Measurements from ENCODE around the gene CCDC188.
A peak's percentile ranks its signal among the peaks of the same experiment; 100 is the strongest.

Gene CCDC188

GRCh38 chr22:20188567-20188877 lies 37.7 kb upstream of the CCDC188 start:
- ATAC-seq (no peak), DNase-seq (no peak)
- Mint-ChIP-seq H3K27me3 (no peaks in the 10 kb centered on the region), H3K27ac (no peak overlapping the region), H3K36me3 (ENCODE audit: low read depth) (no peaks in the 10 kb centered on the region), H3K4me1 (no peaks in the 10 kb centered on the region), H3K4me3 (no peak overlapping the region), H3K9me3 (no peaks in the 10 kb centered on the region)

DNA sequence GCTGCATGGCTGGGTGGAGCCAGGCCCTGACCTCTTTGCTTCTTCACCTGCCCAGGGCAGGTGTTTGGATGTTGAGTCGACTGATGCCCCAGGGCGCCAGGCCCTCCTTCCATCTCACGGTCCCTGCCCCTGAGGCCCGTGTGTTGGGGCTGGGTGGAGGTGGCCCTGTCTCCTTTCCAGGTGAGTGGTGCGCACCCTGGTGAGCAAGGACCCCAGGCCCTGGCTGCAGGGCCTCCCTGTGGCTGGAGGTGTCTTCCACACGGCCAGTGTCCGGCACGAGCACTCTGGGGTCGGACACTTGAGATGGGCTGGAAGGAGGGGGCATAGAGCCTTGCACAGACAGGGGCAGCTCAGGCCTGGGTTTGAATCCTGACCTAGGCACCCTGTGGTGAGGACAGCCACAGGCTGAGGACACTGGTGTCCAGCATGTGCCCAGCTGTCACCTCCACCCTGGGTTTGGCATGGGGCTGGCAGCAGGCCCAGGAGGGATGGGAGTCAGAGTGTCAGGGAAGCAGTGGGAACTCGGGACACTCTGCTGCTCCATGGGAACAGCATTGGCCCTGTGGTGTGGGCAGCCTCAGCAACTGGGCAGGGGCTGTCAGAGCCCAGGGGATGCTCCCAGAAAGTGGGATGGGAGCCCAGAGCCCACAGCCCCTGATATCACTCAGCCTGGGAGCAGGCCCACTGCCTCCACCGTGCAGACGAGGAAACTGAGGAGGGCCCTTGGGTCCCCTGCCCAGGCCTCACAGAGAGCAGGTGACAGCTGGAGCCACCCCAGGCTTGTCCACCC lies 37.1 kb upstream of the CCDC188 start:
- no peak overlapping the region for H3K4me3 Mint-ChIP-seq
- no peaks in the 10 kb centered on the region for H3K36me3 Mint-ChIP-seq (ENCODE audit: low read depth)
- H3K27me3 Mint-ChIP-seq: no peaks in the 10 kb centered on the region
- H3K9me3 Mint-ChIP-seq: no peaks in the 10 kb centered on the region
- DNase-seq: no peak
- H3K4me1 Mint-ChIP-seq: no peaks in the 10 kb centered on the region
- H3K27ac Mint-ChIP-seq: no peak overlapping the region
- ATAC-seq: no peak

GRCh38 chr22:20186871-20187546 lies 36.2 kb upstream of the CCDC188 start:
- Mint-ChIP-seq H3K27me3 (no peaks in the 10 kb centered on the region), H3K27ac (no peak overlapping the region), H3K4me1 (no peaks in the 10 kb centered on the region), H3K9me3 (no peaks in the 10 kb centered on the region), H3K4me3 (no peak overlapping the region), H3K36me3 (ENCODE audit: low read depth) (no peaks in the 10 kb centered on the region)
- DNase-seq: no peak
- no peak for ATAC-seq

DNA sequence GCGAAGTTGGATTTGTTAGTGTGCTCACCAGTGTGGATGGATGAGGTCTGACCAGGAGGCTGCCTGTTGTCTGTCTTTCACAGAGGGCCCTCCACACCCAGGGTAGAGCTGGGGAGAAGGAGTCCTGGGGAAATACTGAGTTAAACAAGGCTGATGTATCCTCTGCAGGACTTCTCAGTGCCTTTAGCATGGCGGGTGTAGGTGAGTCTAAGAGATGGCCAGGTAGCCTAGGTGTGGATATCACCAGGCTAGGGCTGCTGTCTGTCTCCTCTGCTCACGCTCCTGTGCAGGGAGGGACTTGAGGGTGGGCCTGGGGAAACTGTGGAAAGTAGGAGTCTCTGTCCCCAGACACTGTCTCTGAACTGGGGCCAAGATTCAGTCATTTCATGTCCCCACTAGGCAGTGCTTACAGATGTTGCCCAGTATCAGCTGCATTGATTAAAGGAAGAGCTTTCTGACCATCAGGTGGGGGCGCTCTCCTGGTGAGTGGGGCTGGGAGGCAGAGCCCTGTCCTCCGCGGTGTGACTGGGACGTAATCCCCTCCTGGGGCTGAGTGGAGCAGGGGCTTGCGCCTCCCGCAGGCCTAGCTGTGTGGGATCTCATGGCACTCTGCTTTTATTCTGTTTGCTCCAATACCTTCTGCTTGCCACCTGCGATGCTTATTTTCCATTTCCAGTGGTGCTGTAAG lies 35.5 kb upstream of the CCDC188 start:
- H3K36me3 Mint-ChIP-seq (ENCODE audit: low read depth): no peaks in the 10 kb centered on the region
- no peaks in the 10 kb centered on the region for H3K27me3 Mint-ChIP-seq
- no peaks in the 10 kb centered on the region for H3K4me1 Mint-ChIP-seq
- H3K9me3 Mint-ChIP-seq: no peaks in the 10 kb centered on the region
- no peak for ATAC-seq
- no peak for DNase-seq
- H3K4me3 Mint-ChIP-seq: no peak overlapping the region
- no peak overlapping the region for H3K27ac Mint-ChIP-seq

DNA sequence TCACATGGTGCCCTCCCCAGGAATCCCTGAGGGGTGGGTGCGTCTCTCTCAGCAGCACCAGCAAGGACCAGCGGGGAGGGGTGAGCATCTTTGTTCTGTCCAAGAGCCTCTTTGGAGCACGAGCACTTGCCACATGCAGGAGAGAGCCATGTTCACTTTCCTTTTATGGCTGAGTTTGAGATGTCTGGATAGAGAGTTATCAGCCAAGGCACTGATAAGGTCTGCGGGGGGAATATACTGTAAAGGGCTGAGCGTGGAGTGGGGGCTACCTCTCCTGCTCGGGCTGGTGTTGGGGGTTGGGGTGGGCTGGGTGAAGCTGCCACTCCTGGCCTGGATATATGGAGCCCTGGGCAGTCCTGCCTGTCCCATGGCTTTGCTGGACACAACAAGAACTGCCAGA lies 34.9 kb upstream of the CCDC188 start:
- ATAC-seq: no peak
- Mint-ChIP-seq H3K4me3 (no peak overlapping the region), H3K36me3 (ENCODE audit: low read depth) (no peaks in the 10 kb centered on the region), H3K27me3 (no peaks in the 10 kb centered on the region), H3K9me3 (no peaks in the 10 kb centered on the region), H3K4me1 (no peaks in the 10 kb centered on the region), H3K27ac (no peak overlapping the region)
- DNase-seq: no peak

DNA sequence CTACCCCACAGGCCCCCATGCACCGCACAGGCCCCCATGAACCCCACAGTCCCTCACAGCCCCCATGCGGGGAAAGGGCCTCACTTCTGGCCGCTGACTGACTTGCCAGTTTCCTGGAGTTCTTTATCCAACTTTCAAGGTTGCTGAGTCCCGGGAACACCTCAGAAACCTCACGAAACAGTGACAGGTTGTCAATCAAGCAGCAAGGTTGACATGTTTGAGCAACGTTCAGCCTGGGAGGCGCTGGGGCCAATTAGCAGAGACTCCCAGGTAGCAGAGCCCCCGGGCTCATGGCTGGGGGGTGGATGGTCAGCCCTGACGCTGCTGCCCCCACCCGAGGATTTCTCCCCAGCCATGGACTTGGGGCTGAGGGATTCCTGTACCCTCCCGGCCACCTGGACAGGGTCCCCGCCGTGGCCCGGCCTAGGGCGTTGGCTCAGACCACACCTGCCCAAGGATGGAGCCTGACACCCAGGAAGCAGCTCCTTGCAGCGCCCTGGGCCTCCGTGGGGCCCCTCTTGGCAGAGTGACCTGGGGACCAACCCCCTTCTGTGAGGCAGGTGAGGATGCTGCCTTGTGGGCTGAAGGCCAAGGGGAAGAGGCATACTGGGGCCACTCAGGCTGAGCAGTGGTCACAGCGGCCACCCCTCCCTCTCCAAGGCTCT lies 33.8 kb upstream of the CCDC188 start:
- H3K27ac Mint-ChIP-seq: no peak overlapping the region
- no peaks in the 10 kb centered on the region for H3K4me1 Mint-ChIP-seq
- no peaks in the 10 kb centered on the region for H3K27me3 Mint-ChIP-seq
- ATAC-seq: no peak
- no peaks in the 10 kb centered on the region for H3K36me3 Mint-ChIP-seq (ENCODE audit: low read depth)
- no peak for DNase-seq
- H3K4me3 Mint-ChIP-seq: no peak overlapping the region
- no peaks in the 10 kb centered on the region for H3K9me3 Mint-ChIP-seq

DNA sequence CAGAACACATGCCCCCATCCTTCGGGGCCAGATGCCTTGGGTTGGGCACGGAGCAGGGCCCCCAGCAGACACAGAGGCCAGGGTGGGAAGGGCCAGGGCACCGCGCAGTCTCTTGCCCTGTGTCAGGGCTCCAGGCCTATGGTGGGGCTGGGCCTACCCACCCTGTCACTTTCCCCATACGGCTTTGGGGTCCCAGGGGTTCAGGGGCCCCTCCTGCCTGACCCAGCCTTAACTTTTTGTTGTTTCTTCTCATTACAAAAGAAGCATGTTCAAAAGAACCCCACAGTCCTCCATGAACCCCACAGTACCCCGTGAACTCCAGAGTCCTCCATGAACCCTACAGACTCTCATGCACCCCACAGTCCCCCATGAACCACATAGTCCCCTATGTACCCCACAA lies 33.0 kb upstream of the CCDC188 start:
- no peaks in the 10 kb centered on the region for H3K27me3 Mint-ChIP-seq
- DNase-seq (no peak), ATAC-seq (no peak)
- H3K27ac Mint-ChIP-seq: no peak overlapping the region
- H3K4me3 Mint-ChIP-seq: no peak overlapping the region
- H3K9me3 Mint-ChIP-seq: no peaks in the 10 kb centered on the region
- H3K36me3 Mint-ChIP-seq (ENCODE audit: low read depth): no peaks in the 10 kb centered on the region
- H3K4me1 Mint-ChIP-seq: no peaks in the 10 kb centered on the region

DNA sequence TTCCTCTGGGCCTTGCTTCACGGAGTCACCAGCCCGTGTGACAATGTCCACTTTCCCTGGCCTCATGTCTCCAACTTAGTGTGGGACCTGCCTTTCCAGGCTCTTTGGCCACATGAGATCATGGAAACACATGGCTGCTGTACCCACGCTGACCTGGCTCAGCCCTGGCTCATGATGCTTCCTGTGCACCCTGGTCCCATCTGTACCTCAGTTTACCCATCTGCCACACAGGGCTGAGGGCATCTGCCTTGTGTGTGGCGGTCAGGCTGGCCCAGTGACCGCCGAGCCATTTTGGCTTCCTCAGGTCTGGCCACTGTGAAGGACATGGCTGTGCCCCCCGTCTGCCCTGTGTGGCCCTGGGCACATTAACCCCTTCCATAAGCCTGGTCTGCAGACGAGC lies 32.2 kb upstream of the CCDC188 start:
- Mint-ChIP-seq H3K4me1 (no peaks in the 10 kb centered on the region), H3K4me3 (no peak overlapping the region), H3K9me3 (no peaks in the 10 kb centered on the region), H3K36me3 (ENCODE audit: low read depth) (no peaks in the 10 kb centered on the region), H3K27me3 (no peaks in the 10 kb centered on the region), H3K27ac (no peak overlapping the region)
- ATAC-seq (no peak), DNase-seq (no peak)

DNA sequence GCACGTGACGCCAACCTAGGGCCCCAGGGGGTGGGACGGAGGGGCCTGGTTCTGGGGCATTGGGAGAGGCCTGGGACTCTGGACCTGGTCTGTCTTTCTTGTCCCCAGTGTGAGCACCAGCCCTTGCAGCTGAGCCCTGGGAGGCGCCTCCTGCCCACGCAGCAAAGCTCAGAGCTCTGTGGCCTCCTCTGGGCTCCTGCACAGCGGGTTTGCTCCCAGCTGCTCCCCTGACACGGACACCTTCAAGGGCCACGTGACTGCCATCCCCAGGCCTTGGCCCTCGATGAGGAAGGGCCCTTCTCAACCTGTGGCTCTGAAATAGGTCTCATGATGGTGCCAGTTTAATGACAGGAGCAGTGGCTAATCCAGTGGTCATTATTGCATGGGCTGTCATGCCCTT lies 31.5 kb upstream of the CCDC188 start:
- DNase-seq: no peak
- Mint-ChIP-seq H3K36me3 (ENCODE audit: low read depth) (no peaks in the 10 kb centered on the region), H3K27me3 (no peaks in the 10 kb centered on the region), H3K4me3 (no peak overlapping the region), H3K27ac (no peak overlapping the region), H3K9me3 (no peaks in the 10 kb centered on the region), H3K4me1 (no peaks in the 10 kb centered on the region)
- no peak for ATAC-seq

DNA sequence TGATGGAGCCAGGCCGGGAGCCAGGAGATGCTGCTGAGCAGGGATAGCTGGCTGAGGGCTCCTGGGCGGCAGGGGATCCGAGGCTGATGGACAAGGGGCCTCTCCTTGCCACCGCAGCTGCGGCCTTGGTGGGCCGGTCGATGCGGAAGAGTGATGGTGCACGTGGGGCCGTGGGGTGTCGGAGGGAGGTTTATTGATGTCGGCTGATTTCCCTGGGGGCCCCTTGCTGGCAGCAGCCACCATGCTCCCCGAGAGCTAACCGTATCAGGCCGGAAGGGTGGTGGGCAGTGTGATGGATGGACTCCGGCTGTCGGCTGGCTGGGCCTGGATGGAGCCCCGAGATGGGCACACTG lies 31.0 kb upstream of the CCDC188 start:
- Mint-ChIP-seq H3K36me3 (ENCODE audit: low read depth) (no peaks in the 10 kb centered on the region), H3K27ac (no peak overlapping the region), H3K27me3 (no peaks in the 10 kb centered on the region), H3K4me3 (no peak overlapping the region), H3K4me1 (no peaks in the 10 kb centered on the region), H3K9me3 (no peaks in the 10 kb centered on the region)
- ATAC-seq (no peak), DNase-seq (no peak)

GRCh38 chr22:20181194-20181883 lies 30.5 kb upstream of the CCDC188 start:
- Mint-ChIP-seq H3K4me3 (no peak overlapping the region), H3K27me3 (no peaks in the 10 kb centered on the region), H3K36me3 (ENCODE audit: low read depth) (no peaks in the 10 kb centered on the region), H3K9me3 (no peaks in the 10 kb centered on the region), H3K4me1 (no peaks in the 10 kb centered on the region), H3K27ac (no peak overlapping the region)
- no peak for ATAC-seq
- no peak for DNase-seq

DNA sequence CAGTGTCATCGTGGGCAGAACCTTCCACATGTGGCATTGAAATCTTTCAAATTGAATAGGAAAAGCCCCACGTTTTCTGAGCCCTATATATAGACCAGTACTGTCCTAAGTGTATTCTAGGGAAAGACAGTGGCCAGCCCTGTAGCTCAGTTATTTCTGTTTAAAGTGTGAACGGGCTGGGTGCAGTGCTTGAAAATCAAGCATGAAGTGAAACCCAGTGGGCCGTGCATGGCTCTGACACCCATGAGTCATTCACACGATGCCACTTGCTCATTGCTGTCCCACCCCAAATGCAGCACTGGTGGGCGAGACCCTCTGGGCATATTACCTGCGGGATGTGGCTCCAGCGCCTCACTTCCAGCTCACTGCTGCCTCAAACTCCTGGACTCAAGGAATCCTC lies 29.8 kb upstream of the CCDC188 start:
- Mint-ChIP-seq H3K9me3 (no peaks in the 10 kb centered on the region), H3K4me1 (no peaks in the 10 kb centered on the region), H3K27ac (no peak overlapping the region), H3K4me3 (no peak overlapping the region), H3K36me3 (ENCODE audit: low read depth) (no peaks in the 10 kb centered on the region), H3K27me3 (no peaks in the 10 kb centered on the region)
- DNase-seq (no peak), ATAC-seq (peak; percentile 52)

DNA sequence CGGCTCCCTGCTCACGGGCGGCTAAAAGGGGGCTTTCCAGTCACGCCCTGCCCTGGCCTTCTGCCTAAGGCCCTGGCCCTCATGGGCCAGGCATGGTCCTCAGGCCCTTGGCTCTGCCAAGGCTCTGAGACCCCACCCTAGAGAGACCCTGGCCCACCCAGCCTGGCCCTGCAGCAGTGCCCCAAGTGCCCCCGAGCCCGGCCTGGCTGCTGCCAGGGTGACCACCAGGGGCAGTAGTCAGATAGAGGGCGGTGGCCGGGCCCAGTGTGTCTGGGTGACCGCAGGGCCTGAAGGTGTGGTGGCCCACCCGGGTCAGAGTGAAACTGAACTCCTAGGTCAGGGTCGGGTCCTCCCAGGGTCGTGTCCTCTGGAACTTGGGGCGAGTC lies 29.4 kb upstream of the CCDC188 start:
- Mint-ChIP-seq H3K36me3 (ENCODE audit: low read depth) (no peaks in the 10 kb centered on the region), H3K4me3 (no peak overlapping the region), H3K4me1 (no peaks in the 10 kb centered on the region), H3K27ac (no peak overlapping the region), H3K9me3 (no peaks in the 10 kb centered on the region), H3K27me3 (no peaks in the 10 kb centered on the region)
- DNase-seq (no peak), ATAC-seq (peak; percentile 26)

DNA sequence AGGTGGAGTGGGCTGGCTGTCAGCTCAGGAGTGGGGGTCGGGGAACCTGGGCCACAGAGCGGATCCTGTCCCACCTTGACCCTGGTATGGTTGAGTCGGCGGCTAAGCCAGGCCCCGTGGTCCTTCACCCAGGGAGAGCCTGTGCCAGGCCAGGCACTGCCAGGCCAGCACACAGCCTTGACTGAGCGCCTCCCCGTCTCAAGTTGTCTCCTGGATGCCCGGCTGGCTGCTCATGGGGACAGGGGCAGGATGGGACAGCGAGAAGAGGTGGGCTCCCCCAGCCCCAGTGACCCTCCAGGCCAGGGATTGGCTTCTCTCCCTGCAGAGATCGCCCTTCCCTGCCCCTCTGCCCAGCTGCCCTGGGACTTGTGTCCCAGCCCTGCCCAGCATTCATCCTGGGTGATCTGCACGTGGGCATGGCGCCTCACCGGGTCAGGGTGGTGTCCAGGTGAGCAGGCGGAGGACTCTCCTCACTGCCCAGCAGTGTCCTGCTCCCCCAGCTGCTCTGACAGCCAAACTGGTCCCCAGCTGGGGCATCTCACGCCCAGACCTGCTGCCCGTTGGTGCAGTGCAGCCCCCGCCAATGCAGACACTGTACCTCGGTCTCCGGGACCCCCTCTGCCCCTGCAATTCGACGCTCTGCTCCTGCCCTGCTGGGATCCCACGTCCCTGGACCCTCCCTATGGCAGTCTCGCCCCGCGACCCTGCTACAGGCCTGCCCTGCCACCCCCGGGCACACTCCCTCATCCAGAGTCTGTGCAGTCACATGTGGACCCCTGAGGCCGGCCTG lies 28.8 kb upstream of the CCDC188 start:
- Mint-ChIP-seq H3K27ac (no peak overlapping the region), H3K27me3 (no peaks in the 10 kb centered on the region)
- DNase-seq: no peak

More for the DNA sequence above, 28.8 kb upstream of the CCDC188 start:
- no peak for ATAC-seq
- H3K4me3 Mint-ChIP-seq: no peak overlapping the region
- no peaks in the 10 kb centered on the region for H3K9me3 Mint-ChIP-seq
- H3K36me3 Mint-ChIP-seq (ENCODE audit: low read depth): no peaks in the 10 kb centered on the region
- H3K4me1 Mint-ChIP-seq: no peaks in the 10 kb centered on the region
